NCI-H774 (cell line): ENCODE measurements around the gene SPESP1.

Source experiments
- DNase-seq: peaks from one replicate; lab custom pipeline; 2025; lab: John Stamatoyannopoulos, UW

Gene SPESP1

DNA sequence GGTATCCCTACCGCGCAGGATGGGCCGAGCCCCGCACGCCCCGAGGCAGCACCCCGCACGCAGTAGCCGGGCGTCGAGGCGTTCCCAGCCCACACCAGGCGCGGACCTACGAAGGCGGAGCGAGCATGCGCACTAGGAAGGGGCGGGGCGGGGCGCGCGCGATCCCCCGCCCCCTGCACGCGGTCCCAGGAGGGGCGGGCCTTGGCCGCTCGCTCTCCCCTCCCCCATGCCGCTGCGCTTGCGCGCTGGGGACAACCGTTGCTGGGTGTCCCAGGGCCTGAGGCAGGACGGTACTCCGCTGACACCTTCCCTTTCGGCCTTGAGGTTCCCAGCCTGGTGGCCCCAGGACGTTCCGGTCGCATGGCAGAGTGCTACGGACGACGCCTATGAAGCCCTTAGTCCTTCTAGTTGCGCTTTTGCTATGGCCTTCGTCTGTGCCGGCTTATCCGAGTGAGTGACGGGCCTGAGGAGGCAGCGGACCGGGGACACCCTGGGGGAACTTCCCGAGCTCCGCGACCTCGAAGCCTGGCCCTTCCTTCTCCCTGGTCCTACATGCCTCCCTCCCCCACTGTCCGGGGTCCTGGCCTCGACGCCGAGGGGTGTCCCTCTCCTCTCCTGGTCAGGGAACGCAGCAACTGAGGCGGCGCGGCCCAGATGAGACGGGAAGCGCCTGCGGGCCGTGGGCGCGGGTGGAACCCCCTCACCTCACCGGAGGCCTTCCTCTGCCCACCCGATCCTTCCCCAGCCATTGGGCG, at the start of gene SPESP1:
Gene SPESP1, plus strand, starts transcription at position 258 of the 755 bp plus-strand sequence. Its CDS starts 129 bp downstream, at position 387.
- no peak for DNase-seq

DNA sequence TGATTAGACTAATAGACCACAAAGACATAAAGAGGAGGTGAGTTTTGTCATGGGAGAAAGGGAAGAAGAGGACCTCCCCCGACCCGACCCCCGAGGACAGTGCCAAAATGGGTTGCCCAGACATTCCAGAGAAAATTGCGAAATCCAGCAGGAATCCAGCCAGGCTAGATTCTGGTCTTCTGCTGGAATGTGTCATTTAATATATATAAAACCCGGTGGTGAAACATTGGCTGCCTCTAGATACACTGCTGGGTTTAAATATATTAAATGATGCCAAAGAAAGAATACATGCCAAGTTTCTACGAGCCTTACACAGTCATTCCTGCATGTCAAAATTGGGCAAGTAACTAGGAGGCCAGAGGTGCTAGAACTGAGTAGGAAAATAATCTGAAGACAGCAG, 45.3 kb upstream of the SPESP1 start:
- DNase-seq = no peak

DNA sequence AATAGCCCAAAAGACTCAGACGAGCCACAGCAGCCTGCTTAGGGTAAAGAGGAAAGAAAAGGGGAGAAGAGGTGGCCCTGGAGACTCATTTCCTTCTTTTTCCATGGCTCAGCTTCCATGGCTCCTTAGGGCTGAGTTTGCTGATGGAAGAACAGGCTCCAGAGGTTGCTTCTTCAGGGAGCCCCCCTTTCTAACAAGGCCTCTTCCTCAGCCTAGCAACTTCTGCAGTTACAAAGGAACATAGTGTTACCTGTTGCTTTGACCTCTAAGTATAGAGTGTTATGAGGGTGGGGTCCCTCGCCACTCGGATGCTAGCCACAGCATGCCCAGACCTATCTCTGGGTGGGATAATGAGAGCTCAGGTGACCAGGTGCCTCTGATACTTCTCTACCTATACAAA, 43.2 kb upstream of the SPESP1 start:
- no peak for DNase-seq

DNA sequence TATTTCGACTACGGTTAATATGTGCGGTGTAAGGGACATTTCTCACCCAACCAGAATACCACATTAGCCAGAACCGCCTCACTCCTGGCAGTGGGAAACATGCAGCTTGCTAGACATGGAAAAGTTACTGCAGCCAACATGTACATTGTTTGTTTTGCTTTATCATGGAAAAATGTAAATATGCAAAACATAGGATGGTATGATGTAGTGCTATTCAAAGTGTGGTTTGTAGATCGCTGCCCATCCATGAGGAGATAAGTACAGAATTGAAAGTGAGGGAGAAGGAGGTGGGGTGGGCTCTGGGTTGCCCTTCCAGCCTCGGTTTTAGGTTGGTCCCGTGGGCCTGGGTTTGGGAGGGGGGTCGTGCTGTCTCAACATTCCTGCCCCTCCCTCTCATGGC, 42.5 kb upstream of the SPESP1 start:
- DNase-seq = no peak

DNA sequence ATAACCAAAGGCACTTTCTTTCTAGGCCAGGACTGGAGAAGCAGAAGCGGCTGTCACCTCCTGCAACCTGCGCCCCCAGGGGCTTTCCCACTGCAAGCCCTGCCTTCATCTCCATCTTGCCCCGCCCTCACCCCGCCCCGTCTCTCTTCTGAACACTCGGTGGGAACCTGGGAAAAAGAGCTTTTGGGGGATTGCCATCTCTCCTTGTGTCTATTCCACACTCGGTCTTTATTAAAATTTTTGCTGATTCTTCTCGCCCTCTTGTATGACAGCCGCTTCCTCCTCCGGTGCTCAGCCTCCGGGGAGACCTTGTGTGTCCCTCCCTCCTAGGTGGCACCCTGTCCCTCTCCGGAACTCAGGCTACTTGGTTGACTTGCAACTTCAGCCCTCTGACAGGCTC, 41.9 kb upstream of the SPESP1 start:
- DNase-seq = no peak

DNA sequence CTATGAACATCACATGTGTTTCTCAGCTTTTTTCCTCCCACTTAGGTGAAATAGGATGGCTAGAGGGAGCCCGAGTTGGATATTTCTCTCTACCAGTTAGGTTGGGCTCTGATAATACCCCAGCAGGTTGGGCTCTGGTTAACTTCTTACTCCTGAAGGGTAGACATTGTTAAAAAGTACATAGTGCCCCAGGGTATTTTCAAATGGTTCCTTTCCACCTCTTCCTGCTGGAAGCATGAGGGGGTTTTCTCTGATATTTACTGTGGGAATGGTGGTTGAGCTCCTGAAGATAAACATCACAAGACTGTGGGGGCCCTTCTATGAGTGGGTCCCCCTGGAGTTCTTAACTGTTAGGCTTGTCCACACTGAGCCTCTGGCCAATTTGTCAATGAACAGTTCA, 36.1 kb upstream of the SPESP1 start:
- DNase-seq = no peak

DNA sequence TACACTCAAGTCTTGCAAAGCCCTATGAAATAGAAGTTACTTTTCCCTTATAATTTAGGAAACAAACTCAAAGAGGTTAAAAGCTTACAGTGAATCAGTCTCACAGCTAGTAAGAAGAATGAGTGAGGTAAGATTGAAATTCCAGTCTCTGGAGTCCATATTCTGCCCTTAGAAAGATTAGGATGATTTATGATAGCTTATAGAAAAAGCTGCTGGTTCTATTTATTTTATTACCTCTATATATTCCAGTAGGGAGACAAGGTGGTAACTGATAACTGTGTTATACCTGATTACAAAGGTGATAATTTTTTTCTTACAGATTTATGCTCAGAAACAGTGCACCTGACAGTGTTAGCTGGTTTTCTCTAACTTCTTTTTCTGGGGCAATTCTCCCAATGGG, 34.1 kb upstream of the SPESP1 start:
- DNase-seq = no peak

DNA sequence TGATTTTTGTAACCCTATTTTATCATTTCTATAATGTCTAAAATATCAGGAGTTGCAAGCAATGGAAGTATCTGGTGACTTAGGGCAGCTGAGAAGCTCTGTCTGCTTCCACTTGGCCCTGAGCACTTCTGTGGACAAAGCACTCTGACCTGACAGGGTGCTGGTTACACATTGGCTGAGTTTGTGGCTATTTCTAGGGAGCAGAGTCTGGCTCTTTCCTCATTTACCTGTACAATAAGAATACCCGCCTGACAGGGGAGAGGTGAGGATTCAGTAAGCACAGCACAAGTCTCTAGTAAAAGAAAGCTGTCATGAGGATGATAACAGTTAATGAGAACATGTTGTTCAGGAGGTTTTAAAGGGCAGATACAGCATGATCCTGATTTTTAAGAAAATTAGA, 33.3 kb upstream of the SPESP1 start:
- DNase-seq = no peak

DNA sequence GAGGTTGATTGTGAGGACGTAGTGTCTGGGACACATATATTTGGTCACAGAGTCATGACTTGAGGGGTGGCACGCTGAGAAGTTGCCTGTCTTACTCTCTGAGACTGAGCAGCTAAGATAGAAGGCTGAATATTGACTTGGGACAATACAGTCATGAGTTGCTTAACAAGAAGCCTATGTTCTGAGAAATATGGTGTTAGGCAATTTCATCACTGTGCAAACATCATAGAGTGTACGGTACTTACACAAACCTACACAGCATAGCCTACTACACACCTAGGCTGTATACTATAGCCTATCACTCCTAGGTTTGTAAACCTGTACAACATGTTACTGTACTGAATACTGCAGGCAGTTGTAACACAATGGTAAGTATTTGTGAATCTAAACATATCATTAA, 30.3 kb upstream of the SPESP1 start:
- DNase-seq = no peak

DNA sequence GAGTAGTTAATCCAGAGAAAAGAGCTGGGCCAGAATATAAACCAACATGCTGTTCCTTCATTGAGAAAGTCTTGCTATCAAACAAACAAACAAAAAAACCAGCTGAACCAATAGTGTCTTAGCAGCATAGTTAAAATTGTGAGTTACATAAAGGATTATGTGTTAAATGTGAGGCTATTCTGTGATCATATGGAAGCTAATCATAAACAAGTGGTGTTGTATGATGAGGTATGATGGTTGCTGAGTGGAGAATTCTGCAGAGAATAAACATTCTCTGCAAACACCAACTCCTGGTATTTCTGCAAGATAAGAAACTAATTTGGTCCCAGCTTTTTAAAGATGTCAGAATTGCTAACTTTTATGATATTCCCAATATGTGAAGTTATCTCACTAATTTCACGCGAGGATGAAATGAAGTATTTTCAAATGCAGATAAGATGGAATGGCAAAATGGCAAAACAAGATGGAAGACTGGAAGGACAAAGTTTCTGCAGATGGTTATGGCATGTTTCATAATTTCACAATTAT, 22.9 kb upstream of the SPESP1 start:
- DNase-seq = no peak

DNA sequence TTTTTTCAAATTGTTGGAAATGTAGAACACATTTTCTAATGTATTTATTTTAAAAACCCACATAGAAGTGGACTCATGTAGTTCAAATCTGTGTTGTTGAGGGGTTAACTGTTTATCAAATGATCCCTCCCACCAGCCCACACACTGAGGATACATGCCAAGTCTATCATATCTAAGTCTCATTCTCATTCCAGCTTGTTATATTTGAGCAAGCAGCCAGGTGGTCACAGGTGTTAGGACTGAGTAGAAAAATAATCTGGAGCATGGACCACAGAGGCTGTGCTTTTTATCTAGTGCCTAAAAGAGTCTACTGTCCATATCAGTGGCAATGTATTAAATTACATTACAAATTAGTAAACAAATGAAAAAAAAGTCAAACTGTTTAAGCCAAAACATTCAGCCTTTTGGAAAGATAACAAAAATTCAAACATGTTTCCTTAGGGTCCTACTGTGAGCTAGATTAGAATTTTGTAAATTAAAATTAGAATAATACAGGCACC, 20.7 kb upstream of the SPESP1 start:
- DNase-seq = no peak

DNA sequence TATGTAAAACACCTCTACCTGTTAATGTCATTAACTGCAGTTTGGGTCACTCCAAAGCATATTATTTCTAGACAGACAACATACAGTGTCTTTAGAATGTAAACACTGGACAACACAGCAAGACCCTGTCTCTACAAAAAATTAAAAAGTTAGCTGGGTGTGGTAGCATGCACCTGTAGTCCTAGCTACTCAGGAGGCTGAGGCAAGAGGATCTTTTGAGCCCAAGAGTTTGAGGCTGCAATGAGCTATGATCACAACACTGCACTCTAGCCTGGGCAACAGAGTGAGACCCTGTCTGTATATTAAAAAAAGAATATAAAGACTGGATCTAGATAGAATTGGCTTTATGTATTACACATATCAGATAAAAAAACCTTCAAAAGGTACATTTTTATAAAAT, 20.0 kb upstream of the SPESP1 start:
- DNase-seq = no peak

DNA sequence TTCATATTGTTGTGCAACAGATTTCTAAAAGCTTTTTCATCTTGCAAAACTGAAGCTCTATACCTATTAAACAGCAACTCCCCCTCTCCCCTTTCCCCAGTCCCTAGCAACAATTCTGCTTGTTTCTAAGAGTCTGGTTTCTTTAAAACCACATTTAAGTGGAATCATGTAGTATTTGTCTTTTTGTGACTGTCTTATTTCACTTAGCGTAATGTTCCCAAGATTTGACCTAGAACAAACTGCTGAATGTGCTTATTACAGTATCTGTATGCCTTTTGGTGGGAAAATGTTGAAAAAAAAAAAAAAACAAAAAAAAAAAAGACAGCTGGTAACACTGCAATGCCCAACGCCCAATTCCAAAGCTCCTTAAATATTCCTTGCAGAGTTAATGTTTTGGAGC, 19.5 kb upstream of the SPESP1 start:
- no peak for DNase-seq

DNA sequence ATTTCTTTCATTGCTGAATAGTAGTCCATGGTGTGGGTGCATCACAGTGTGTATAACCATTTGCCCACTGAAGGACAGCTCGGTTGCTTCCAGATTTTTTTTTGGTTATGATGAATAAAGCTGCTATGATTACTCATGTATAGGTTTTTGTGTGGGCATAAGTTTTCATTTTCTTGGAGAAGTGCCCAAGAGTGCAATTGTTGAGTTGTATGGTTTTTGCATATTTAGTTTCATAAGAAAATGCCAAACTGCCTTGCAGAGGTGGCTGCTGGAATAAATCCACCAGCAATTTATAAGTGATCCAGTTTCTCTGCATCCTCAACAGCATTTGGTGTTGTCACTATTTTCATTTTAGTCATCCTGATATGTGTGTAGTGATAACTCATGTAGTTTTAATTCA, 8.4 kb upstream of the SPESP1 start:
- no peak for DNase-seq

DNA sequence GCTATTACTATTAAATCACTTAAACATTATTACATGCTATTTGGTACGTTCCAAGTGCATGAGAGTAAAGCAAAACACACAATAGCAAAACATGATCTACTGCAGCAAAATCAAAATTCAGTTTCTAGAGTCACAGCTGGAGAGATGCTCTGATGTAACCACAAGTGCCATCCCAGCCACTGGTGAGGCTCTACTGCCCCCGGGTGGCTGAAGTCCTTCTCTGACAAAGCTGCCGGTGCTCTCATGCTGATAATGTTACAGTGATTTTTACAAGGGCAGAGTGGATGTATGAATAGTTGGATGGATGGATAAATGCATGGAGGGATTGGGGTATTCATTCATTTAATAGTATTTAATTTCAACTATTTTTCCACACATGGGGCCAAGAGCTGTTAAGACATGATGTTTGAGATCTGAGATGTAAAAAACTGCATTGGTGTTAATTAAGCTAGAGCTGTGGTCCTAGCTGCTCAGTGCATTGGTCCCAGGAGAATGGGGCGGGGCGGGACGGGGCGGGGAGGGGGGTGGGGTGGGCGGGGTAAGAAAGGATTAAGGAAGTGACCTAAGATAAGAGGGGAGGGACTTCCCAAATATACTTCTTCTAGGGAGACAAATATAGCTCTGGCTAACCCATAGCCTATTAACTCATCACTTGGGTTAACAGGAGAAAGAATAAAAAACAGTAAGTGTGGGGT, 5.3 kb upstream of the SPESP1 start:
- peak; percentile 36 for DNase-seq

DNA sequence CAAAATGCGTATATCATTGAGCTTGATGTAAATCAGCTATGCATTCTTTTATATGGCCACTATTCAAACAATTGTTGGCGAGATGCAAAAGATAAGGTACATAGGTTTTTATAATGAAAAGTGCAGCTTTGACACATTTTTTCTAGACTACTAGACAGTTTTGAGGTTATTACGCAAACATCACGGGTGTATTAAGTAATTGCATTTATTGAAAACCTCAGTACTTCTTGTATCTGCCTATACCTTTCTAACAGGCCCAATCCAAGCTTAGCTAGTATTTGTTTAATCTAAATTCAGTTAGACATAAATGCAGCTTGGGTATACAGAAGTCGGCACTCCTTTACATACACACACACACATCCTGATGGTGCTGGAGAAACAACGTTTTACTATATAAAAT, 2.7 kb downstream of the SPESP1 start:
- DNase-seq = no peak

DNA sequence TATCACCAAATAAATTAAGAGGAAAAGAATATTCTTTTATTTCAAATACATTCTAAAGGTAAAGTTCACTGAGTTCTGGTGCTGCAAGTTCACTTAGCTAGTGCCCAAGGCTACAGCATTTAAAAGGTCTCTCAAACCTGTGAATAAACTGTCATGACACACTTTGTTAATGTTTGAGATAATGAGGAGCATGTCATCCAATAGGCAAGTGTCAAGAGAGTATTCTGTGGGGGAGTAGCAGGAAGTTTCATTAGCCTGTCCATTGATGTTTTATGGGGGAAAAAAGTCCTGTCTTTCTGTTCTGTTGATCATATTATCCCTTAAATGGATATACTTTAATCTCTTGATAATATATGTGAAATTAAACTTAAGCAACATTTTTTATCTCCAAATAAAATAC, 4.0 kb downstream of the SPESP1 start:
- no peak for DNase-seq

DNA sequence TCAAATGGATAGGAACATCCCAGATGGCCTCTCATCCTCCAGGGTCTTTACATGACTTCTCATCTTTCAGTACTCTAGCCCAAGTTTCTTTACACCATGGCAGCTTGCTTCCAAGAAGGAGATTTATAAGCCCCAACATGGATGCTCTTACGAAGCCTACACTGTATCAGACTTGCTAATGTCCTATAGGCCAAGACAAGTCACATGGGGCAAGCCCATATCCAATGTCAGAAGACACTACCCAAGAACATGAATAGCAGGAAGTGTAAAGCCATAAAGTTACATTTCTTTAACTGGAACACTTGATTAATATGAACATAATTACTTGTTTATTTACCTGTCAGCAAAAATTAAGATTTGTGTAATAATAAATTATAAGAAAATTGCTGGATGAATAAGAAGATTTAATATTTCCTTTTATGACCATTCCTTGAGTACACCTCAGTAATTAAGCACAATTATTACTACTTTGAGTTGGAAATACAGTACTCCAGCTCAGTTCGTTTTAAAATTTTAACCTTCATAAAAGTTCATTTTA, 5.1 kb downstream of the SPESP1 start:
- DNase-seq = no peak

DNA sequence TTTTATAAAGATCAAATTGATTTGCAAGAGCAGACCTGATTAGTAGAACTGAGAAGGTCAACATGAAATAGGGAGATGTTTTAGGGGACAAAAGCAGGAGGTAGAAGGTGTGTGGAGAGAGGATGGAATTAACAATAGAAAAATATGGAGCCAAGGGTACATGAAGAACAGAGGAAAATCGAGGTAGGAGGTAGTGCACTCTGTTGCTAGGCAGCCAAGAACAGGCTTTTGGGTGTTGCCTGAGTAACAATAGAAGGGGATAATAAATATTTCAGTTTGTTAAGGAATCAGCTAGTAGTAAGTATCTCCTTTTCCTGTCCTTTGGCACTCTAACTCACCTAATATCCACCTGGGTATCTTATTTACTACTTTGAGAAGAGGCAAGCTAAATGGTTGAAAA, 9.2 kb downstream of the SPESP1 start:
- no peak for DNase-seq

DNA sequence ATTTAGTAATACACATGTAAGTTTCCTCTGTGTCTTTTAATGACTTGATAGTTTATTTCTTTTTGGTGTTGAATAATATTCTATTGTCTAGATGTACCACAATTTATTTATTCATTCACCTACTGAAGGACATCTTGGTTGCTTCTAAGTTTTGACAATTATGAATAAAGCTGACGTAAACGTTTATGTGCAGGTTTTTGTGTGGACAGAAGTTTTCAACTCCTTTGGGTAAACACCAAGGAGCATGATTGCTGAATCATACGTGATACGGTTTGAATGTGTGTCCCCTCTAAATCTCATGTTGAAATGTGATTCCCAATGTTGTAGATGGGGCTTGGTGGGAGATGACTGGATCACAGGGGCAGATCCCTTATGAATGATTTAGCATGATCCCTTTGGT, 21.5 kb downstream of the SPESP1 start:
- DNase-seq = no peak

DNA sequence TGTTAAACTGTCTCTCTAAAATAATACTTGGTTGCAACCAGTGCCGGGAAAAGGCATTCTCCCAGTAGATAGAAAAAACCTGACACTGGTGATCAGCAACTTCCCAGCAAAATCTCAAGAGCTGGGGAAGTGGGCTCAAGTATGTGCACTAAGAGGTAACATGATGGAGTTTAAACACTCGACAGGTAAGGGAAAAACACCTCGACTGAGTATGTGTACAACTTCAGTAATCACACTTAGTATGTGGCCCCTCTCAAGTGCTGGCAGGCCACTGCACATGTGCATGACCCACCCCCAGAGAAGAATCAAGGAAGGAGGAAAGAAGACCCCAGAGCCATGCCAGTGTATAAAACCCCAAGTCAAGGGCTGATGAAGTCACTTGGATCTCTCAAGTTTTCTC, 27.4 kb downstream of the SPESP1 start:
- no peak for DNase-seq

DNA sequence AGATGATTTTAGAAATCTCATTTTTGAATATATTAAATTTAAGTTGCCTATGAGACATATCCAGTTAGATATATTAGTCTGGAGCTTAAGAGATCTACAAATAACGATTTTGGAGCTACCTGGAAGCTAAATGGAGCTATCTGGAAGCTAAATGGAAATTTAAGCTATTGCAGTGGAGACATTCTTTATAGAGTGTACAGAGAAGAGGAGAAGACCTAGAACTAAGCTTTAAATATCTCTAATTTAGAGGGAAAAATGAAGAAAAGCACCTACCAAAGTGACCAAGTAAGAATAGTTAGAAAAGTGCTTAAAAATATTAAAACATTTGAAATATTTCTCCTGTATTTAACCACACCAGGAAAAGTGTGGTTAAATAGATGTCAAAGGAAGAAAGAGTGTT, 28.3 kb downstream of the SPESP1 start:
- no peak for DNase-seq

DNA sequence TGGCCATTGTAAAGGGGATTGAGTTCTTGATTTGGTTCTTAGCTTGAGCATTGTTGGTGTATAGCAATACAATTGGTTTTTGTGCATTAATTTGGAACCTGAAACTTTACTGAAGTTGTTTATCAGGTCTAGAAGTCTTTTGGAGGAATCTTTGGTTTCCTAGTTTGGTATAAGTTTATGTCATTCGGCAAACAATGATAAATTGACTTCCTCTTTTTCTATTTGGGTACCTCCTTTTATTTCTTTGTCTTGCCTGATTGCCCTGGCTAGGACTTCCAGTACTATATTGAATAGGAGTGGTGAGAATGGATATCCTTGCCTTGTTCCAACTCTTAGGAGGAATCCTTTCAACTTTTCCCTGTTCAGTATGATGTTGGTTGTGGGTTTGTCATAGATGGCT, 32.1 kb downstream of the SPESP1 start:
- DNase-seq = no peak
